NCI-H2107 (cell line): Measurements from ENCODE around the gene IPP.
"Not testable (repeated sequence)": the region's sequence is repeated elsewhere in the genome, so short reads cannot be mapped to it uniquely, and the experiment has no call there.

Experiments
- DNase-seq: peaks from one replicate; lab custom pipeline; 2025; lab: John Stamatoyannopoulos, UW

The IPP gene

GRCh38 chr1:45684402-45684801 lies 66.1 kb downstream of the IPP start:
- DNase-seq, result no peak

DNA sequence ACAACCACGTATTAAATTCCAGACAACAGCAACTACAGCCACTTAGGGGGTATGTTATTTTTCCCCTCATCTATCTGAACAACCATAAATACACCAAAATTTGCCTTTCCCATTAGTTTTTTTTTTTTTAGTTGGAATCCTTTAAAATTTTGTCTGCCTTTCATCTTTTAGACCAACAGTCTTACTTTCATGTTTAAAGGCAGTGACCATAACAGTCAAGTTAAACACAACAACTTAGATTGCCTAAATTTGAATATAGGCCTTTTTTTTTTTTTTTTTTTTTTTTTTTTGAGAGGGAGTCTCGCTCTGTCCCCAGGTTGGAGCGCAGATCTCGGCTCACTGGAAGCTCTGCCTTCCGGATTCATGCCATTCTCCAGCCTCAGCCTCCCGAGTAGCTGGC lies 67.5 kb downstream of the IPP start:
- DNase-seq, result no peak

DNA sequence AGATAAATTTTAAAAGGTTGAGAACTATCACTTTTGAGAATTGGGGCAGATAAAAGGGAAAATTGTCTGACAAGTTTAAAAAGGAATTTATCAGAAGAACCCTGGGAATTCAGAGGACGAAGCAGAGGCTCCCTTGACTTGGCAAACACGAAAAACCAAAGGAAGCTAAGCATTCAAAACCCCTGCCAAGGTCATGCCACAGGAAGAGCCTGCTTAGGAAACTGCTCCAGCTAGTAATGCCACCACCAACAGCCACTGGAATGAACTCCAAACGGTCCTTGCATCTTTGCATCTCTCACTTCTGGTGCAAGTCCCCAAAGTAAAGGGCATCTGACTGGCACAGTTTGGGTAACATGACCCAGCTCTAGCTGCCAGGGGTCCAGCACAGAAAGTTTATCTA lies 71.3 kb downstream of the IPP start:
- DNase-seq, result no peak

GRCh38 chr1:45678489-45678888 lies 72.0 kb downstream of the IPP start:
- DNase-seq, result no peak

GRCh38 chr1:45677751-45678245 lies 72.7 kb downstream of the IPP start:
- DNase-seq, result no peak

DNA sequence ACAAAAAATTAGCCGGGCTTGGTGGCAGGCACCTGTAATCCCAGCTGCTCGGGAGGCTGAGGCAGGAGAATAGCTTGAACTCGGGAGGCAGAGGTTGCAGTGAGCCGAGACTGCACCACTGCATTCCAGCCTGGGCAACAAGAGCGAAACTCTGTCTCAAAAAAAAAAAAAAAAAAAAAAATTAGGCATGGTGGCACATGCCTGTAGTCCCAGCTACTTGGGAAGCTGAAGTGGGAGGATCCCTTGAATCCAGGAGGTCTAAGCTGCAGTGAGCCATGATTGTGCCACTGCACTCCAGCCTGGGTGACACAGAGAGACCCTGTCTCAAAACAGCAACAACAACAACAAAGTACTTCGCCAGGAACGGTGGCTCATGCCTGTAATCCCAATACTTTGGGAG lies 73.9 kb downstream of the IPP start:
- DNase-seq, result not testable (repeated sequence)

DNA sequence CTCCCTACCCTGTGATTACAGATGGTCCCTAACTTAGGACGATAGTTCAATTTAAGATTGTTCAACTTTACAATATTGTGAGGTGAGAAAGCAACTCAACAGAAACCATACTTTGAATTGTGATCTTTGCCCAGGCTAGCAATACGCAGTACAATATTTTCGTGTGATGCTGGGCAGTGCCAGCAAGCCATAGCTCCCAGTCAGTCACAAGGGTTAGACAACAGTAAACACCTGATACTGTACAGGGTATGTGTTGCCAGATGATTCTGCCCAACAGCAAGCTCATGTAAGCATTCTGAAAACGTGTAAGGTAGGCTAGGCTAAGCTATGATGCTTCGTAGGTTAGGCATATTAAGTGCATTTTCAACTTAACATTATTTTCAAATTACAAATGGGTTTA lies 76.0 kb downstream of the IPP start:
- DNase-seq, result no peak

DNA sequence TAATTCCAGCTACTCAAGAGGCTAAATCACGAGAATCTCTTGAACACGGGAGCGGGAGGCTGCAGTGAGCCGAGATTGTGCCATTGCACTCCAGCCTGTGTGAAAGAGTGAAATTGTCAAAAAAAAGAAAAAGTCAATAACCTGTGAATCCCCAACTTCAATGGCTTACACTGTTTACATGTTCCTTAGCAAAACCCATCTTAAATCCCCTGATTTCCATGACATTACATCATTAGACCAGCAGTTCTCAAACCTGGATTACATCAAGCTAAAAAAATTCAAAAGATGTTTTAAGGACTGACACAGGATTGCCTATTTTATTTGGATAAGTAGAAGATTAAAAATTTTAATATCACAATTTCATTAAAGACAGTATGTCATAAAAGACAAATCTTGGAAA lies 76.5 kb downstream of the IPP start:
- DNase-seq, result no peak

GRCh38 chr1:45669859-45670655 lies 80.4 kb downstream of the IPP start:
- no peak for DNase-seq

DNA sequence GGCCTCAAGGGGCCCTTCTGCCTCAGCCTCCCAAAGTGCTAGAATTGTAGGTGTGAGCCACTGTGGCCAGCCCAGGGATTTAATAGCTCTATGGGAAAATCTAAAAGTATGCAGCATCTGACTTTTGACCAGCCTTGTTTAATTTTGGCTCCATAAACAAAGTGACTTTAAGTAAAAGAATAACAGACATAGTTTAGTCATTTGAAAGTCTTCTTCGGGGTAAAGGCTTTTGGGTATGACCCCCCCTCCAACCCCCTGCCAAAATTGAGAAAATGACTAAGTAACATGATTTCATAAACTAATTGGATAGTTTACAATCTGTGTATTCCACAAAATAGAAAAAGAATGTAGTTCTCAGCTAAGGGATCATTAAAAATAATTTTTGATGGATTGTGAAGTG lies 81.1 kb downstream of the IPP start:
- no peak for DNase-seq

GRCh38 chr1:45668526-45668925 lies 81.9 kb downstream of the IPP start:
- DNase-seq, result no peak

DNA sequence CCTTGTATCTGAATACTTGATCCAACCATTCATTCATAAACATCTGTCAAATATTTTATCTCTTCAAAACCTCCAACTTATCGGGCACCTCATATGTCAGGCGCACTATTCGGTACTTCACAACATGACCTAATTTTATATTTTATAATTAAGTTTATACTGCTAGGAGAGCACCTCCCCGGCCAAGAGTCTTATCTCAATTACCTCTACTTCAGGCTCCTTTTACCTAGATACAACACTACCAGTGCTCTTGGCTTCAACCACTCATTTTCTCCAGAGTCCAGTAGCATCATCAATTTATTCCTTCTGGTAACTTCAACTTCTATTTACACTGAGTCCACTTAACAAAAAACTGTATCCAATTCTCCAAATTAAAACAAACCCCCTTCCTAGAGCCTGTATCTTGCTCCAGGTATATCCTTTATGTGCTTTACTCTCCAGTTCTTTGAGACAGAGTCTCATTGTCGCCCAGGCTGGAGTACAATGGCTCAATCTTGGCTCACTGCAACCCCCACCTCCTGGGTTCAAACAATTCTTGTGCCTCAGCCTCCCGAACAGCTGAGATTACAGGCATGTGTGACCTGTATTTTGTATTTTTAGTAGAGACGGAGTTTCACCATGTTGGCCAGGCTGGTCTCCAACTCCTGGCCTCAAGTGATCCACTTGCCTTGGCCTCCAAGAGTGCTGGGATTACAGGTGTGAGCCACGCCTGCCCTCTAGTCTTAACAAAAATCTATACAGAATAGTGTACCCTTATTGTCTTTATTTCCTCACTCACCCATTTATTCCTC lies 82.9 kb downstream of the IPP start:
- no peak for DNase-seq

DNA sequence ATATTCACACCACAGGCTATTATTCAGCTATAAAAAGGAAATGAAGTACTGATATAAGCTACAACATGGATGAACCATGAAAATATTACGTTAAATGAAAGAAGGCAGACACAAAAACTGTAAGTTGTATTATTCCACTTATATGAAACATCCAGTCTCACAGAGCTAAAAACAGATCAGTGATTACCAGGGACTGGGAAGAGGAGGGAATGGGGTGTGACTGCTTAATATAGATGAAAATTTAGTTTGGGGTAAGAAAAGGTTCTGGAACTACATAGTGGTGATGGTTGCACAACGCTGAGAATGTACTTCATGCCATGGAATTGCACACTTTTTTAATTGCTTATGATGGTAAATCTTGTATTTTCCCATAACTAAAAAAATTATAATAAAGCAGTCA lies 83.6 kb downstream of the IPP start:
- no peak for DNase-seq

- no peak for DNase-seq
These were observed 90.1 kb downstream of the IPP start for GRCh38 chr1:45660336-45660735.

DNA sequence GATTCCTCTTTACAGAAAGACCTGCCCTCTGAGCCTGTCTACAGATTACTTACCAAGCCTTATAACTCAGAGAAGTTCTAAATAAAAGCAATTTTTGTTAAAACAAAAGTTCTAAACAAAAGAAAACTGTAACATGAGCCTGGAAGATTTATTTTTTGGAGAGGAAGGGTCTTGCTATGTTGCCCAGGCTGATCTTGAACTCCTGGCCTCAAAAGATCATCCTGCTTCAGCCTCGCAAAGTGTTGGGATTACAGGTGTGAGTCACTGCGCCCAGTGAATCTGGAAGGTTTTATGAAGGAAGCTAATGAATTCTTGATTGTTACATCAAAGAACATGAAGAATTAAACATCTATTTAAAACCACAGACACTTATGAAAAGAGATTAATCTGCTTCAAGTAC lies 91.2 kb downstream of the IPP start:
- DNase-seq, result no peak

DNA sequence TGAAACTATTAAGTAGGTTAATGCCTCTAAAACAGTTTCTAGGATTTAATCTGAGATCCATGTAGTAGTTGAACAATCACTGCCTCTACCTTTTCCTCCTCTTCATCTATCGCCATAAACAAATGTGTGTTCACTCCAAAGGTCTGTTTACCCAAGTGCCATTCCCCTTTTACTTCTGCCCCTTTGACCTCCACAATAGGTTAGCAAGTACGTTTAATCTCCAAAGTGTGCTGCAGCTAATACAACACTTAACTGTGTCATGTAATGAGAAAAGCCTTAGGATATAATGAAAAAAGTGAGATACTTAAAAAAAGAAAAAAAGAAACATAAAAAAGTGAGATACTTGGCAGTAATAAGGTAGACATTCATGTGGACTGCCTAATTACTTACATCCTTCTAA lies 92.3 kb downstream of the IPP start:
- DNase-seq, result no peak

- DNase-seq, result no peak
These were observed 93.8 kb downstream of the IPP start for GRCh38 chr1:45656573-45657226.

- no peak for DNase-seq
These were observed 95.7 kb downstream of the IPP start for GRCh38 chr1:45654540-45655280.
